GM20000 (cell line): Measurements from ENCODE around the gene DNAH1.

ENCODE experiments used
- DNase-seq: peaks from one replicate; pipeline ENCODE4 v3.0.0; 2012; ENCODE audit warnings: low spot score
- CTCF ChIP-seq: IDR thresholded peaks from 2 replicates; pipeline ENCODE4 v1.5.1; 2012; ENCODE audit warnings: mild to moderate bottlenecking, control low read depth; ENCODE audit errors: extremely low read depth, missing control alignments

Gene DNAH1

DNA sequence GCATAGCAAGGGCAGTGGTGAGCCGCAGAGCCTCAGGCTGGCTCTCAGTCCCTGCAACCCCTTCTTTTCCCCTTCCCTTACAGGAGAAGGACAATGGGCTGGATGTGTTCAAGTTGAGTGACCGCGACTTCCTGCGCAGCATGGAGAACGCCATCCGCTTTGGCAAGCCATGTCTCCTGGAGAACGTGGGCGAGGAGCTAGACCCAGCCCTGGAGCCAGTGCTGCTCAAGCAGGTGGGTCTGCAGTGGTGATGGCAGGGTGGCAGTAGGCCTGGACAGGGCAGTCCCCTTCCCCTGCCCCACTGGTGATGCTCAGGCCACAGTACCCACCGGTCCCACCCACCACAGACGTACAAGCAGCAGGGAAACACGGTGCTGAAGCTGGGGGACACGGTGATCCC lies 75.0 kb downstream of the DNAH1 start:
- no peak for DNase-seq
- no peak for TF ChIP-seq CTCF

DNA sequence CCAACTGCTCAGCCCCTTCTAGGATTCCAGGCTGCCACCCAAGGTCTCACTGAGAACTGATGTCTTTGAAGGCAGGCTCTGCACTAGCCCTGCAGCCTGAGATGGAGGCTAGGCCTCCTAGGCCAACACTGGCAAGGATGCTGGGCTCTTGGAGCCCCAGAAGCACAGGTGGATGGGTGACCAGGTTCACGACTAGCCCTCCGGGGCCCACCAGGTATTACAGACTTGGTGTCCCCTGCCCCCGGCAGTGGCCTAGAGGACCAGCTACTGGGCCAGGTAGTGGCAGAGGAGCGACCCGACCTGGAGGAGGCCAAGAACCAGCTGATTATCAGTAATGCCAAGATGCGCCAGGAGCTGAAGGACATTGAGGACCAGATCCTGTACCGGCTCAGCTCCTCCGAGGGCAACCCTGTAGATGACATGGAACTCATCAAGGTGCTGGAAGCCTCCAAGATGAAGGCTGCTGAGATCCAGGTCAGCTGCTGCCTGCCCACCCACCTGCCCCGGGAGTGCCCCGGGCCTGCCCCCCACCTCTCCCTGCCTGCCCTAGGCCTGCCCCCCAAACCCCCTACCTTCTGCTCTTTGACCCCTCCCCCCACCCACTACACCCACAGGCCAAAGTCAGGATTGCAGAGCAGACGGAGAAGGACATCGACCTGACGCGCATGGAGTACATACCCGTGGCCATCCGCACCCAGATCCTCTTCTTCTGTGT lies 76.3 kb downstream of the DNAH1 start:
- TF ChIP-seq CTCF, result no peak
- no peak for DNase-seq

- TF ChIP-seq CTCF, result no peak
- DNase-seq, result no peak
Measured at GRCh38 chr3:52393131-52393807, 77.2 kb downstream of the DNAH1 start.

GRCh38 chr3:52393959-52394670 lies 78.0 kb downstream of the DNAH1 start:
- no peak for TF ChIP-seq CTCF
- DNase-seq, result no peak

GRCh38 chr3:52394751-52395502 lies 78.8 kb downstream of the DNAH1 start:
- TF ChIP-seq CTCF, result no peak
- no peak for DNase-seq

DNA sequence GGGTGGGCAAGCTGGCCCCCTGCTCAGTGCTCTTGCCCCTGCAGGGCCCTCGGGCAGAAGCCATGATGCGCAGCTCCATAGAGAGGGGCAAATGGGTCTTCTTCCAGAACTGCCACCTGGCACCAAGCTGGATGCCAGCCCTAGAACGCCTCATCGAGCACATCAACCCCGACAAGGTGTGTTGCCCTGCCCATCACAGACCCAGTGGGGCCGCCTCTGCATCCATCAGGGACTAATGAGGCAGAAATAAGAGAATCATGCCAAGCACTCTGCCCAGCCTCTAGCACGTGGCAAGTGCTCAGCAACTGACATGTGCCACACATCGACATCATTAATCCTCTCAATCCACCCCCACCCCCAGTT lies 79.4 kb downstream of the DNAH1 start:
- no peak for DNase-seq
- TF ChIP-seq CTCF, result no peak
